Medulla oblongata (tissue), 1 donor: ENCODE results near the gene DHFR2.
"Not testable (repeated sequence)": the region's sequence is repeated elsewhere in the genome, so short reads cannot be mapped to it uniquely, and the experiment has no call there.

Source experiments
- DNase-seq: peaks from one replicate; pipeline ENCODE4 v3.0.0-alpha.2; 2015; ENCODE audit errors: extremely low spot score

The DHFR2 gene

DNA sequence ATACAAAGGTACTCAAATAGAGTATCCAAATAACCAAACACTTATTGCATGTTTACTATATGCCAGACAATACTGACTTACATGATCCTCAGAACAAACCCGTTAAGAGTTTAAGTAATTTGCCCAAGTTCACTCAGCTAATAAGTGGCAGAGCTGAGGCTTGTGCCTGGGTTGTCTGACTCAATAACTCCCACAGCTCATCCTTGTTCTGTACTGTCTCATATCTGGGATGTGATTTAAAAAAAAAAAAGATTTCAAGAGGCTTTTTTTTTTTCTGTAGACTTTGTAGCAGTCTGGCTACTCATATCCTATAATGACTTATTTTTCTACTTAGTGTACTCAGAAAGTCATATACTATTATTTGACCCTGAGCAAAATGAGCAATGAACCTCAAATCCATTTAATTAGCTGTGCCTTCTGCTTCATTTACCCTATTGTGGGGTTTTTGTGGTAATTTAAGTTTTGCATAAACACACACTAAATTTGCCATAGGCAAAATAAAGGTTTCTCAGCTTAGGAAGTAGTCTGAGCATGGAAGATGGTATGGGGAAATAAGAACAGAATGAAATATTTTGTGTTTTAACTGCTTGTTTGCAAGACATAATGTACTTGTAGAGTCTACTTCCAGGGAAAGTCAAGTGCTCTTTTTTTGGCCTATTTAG, 3.2 kb upstream of the DHFR2 start:
- no peak for DNase-seq

DNA sequence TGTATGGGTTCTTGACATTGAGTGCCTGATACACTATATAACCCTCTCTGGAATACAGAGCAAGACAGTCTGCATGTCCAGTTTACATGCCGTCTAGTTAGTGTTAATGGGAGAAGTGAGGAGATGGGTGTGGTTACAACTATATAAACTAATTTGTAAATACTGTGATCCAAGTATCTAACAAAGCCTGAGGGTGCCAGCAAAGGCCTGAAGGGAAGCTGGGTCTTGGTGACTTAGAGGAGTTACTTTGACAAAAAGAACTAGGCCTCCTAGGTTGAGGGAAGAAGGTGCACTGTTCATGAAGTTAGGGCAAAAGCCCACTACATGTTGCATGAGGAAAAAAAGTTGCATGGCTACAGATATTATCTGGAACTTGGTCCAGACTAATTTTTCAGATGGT, 2.4 kb upstream of the DHFR2 start:
- DNase-seq = no peak

- DNase-seq = no peak
These were observed 1.6 kb upstream of the DHFR2 start for GRCh38 chr3:94064243-94064860.

GRCh38 chr3:94063496-94064119, 892 bp upstream of the DHFR2 start:
- no peak for DNase-seq

- no peak for DNase-seq
These were observed 1.4 kb downstream of the DHFR2 start for GRCh38 chr3:94061297-94061696.

GRCh38 chr3:94050546-94050945, 12.2 kb downstream of the DHFR2 start:
- no peak for DNase-seq

DNA sequence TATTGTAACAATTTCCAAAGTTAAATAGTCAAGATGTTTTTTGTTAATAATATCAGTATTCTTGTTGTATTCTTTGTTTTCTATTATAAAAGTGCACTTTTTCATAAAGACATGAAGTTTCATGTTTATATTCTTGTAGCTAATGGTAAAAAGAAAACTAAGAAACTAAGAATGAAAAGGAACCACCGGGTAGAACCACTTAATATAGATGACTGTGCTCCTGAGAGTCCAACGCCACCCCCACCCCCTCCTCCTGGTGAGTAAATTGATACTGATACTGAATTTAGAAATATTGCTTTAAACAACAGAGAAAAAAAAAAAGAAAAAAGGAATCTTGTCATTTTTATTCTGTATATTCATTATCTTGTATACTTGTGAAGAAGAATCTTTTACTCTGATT, 13.4 kb downstream of the DHFR2 start:
- no peak for DNase-seq

DNA sequence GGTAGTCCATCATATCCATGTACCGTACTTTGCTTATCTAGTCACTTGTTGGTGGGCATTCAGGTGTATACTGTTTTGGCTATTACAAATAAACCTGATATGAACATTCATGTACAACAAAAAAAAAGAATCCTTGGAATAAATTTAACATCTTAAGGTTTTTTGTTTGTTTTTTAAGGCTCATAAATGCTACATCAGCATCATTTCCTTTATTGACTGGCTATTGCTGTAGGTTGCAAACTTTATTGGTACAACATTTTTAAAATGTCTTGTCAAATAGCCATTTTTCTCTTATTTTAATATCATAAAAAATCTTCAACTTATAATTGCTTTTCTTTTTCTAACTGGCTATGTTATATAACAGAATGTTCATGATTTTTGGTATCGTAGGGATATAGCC, 16.2 kb downstream of the DHFR2 start:
- no peak for DNase-seq

DNA sequence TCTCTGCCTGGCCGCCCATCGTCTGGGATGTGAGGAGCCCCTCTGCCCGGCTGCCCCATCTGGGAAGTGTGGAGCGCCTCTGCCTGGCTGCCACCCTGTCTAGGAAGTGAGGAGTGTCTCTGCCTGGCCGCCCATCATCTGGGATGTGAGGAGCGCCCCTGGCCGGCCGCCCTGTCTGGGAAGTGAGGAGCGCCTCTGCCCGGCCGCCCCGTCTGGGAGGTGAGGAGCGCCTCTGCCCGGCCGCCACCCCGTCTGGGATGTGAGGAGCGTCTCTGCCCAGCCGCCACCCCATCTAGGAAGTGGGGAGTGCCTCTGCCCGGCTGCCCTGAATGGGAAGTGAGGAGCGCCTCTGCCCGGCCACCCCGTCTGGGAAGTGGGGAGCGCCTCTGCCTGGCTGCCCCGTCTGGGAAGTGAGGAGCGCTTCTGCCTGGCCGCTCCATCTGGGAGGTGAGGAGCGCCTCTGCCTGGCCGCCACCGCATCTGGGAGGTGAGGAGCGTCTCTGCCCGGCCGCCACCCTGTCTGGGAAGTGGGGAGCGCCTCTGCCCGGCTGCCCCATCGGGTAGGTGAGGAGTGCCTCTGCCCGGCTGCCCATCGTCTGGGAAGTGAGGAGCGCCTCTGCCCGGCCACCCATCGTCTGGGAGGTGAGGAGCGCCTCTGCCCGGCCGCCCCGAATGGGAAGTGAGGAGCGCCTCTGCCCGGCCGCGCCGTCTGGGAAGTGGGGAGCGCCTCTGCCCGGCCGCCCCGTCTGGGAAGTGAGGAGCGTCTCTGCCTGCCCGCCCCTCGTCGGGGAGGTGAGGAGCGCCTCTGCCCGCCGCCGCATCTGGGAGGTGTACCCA, 18.4 kb downstream of the DHFR2 start:
- DNase-seq = not testable (repeated sequence)

GRCh38 chr3:94043285-94043684, 19.4 kb downstream of the DHFR2 start:
- DNase-seq = no peak

DNA sequence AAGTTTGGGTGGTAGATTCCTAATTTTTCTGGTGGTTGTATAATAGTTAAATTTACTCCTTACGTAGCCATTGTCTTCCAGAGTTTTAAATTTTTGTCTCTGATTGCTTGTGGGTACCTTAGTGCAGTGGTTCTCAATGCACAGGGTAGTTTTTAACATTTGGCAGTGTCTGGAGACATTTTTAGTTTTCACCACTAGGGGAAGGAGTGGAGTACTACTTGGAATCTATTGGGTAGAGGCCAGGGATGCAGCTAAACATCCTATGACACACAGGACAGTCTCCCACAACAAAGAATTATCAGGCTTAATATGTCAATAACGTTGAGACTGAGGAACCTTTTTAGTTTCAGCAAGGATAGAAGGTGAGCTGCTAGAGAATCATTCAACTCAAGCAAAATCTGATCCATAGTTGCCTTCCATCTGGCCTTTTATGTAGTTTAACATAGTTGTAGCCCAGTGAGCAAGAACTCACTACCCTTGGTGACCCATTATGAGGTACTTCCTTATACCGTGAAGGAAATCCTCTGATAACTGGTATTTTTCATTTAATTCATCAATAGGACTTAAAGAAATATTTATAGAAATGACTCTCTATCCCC, 25.7 kb downstream of the DHFR2 start:
- peak; percentile 31 for DNase-seq

DNA sequence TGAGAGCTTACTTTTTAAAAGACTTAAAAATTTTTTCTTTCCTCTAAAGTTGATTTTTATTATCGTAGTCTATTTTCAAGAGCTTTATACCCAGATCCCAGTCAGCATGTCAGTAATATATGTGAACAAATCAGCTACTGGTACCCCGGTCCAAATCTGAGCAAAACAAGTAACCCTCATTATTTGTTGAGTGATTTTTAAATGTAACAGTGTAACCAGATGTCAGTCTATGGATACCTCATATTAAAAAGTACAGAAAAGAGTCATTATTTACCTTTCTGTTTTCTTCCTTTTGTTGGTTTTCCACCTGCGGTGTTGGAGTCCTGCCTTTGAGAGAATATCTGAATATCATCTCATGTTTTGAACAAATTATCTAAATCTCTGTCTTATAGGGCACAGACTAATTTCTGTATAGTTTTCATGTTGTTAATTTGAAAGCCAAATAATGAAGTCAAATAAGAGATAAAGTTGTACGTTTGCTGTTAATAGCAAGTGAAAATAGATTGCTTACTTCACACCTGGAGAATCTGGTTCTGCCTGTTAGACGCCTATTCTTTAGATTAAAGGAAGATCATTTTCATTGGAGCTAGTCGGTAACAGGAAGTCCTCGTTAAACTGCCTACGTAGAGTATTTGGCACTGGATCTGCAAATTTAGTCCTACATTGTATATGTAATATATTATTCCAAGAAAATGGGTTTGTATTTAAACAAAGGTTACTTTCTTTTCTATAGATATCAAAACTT, 34.5 kb downstream of the DHFR2 start, which contains the start of gene STX19:
Gene STX19 (minus strand): TSS at position 505 of the 745 bp plus-strand sequence. CDS start 13,328 bp downstream, outside the sequence.
- DNase-seq = no peak

- no peak for DNase-seq
These were observed 36.1 kb downstream of the DHFR2 start for GRCh38 chr3:94026623-94027022.

GRCh38 chr3:94024385-94024784, 38.3 kb downstream of the DHFR2 start:
- no peak for DNase-seq

DNA sequence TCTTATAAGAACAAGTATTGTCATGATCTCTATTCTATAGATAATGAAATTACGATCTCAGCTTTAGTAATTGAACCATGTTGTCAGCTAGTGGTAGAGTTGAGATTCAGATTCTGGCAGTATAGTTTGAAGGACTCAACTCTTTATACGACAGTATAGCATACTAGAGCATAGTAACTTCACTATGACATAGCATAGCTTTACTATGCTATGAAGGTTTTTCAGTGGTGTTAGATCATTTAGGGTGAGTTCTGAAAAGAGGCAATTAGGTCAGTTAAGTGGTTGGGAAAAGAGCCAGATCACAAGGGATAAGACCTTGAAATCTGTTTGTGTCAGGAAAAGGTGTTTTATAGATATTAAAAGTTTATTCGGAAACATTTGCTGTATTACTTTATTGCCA, 42.4 kb downstream of the DHFR2 start:
- no peak for DNase-seq

DNA sequence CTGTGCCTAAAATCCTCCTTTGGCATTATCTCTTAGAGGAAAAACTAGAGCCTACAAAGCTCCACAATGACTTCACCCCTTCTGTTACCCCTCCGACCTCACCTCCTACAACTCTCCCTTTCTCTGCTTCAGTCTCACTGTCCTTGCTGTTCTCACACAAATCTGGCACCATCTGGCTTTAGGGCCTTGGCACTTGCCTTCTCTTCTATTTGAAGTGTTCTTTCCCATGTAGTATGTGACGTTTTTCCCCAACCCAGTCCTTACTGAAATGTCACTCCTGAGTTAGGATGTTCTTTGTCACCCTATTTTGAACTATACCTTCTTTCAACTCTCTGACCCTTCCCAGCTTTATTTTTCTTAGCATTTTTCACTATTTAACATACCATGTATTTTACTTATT, 43.1 kb downstream of the DHFR2 start:
- no peak for DNase-seq

GRCh38 chr3:94015025-94015424, 47.7 kb downstream of the DHFR2 start:
- no peak for DNase-seq

- no peak for DNase-seq
These were observed 50.5 kb downstream of the DHFR2 start for GRCh38 chr3:94012185-94012584.

DNA sequence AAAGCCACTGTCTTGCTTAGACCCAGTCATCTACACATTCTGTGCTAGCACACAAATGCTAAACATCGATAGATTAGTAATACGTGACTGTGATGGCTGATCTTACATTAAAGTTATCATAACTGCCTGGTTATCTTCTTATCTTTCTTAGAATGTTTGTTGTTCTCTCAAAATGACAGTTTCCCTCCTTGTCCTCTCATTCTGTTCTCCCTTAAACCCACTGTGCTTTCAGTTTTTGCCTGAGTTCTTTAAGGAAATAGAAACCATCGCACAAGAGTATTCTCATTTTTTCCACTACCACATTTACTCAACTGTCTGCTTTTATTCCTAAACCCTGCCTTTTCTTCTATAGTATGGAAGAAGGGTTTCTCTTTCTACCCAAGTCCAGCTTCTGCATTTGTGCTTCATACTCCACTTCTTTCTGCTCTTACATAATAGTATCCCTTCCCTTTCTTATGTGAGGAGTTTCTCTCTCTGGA, 51.4 kb downstream of the DHFR2 start:
- DNase-seq = peak; percentile 4

- DNase-seq = no peak
These were observed 53.1 kb downstream of the DHFR2 start for GRCh38 chr3:94009608-94010007.

DNA sequence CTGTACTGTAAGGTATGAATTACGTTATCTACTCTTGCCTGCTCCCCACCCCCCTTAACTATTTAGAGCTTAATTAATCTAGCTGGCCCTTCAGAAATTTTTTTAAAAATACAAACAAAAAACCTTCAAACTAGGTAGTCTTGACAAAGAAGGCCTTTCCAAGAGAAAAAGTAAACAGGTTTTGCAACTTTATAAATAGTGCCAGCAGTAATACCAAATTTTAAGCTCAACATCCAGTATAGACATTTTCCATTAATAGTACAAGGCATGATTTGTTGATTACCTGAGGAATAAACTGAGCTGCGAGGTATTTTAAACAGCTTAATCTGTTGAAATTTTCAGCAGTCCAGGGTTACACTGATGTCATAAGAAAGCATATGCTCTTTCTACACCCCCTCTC, 54.5 kb downstream of the DHFR2 start:
- no peak for DNase-seq
